Keratinocyte (primary cell): ENCODE data around the gene CDHR2.

Experiments used
- CTCF ChIP-seq, 3 experiments: IDR thresholded peaks in 1 of 3; conservative IDR thresholded peaks in 1 of 3; optimal IDR thresholded peaks in 1 of 3; 2 replicates in 2 of 3; 3 replicates in 1 of 3; pipeline versions ENCODE3 to v1.5.1; 2011; ENCODE audit warnings: low read length in 3 of 3, mild to moderate bottlenecking in 3 of 3, moderate library complexity in 2 of 3, control low read depth in 1 of 3, inconsistent platforms in 1 of 3; ENCODE audit not compliant: insufficient read depth in 2 of 3; ENCODE audit errors: extremely low read depth in 1 of 3
- EZH2 ChIP-seq: IDR thresholded peaks from one replicate; pipeline ENCODE4 v1.6.1; 2012; ENCODE audit warnings: inconsistent platforms, mild to moderate bottlenecking, low read length, moderate library complexity

DNA sequence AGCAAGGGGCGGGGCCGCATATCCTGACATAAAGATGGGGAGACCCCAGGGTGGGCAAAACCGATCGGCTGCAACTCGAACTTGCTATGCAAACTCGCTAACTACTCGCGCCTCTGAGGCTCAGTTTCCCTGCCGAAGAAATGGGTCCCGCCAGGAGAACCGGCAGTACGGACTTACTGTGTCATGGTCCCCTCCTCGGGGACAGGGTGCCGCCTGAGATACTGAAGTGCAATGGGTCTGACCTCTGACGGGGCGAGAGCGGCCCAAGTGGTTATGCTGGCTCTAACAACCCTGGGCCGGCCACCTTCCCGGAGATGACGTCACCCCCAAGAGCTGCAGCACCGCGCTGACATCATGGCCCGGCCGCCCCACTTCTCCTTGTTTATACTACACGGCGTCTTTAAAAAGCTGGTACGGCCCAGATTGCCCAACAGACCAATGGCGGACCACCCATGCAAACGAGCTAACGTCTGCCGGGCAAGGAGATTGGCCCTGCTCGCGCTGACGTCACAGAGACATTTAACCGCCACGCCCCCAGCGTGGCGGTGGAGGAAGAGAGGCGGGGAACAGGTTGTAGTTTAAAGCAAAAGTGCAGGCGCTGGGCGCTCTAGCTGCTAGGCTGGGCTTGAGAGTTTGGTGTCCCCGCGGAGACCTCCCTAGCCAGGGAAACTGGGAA lies 11.4 kb upstream of the CDHR2 start:
- TF ChIP-seq CTCF (optimal IDR thresholded peaks at IDR 0.05 in 1 of 3, IDR thresholded peaks at IDR 0.05 in 1 of 3, conservative IDR thresholded peaks at IDR 0.05 in 1 of 3; ENCODE audit: extremely low read depth in 1 of 3, insufficient read depth in 2 of 3, low read length in 3 of 3), result no peak
- TF ChIP-seq EZH2, result no peak
